HG02943 (cell line): ENCODE measurements around the gene CHRNA9.

Source experiments
- ATAC-seq: cut with Tn5 transposase; IDR thresholded peaks from one replicate; pipeline ENCODE4 v1.9.1; 2021; ENCODE audit warnings: mild to moderate bottlenecking, low read depth, moderate library complexity; ENCODE audit not compliant: unreplicated experiment

Gene CHRNA9

GRCh38 chr4:40337051-40337450 is 1.9 kb downstream of the CHRNA9 start:
- ATAC-seq, result no peak

- ATAC-seq, result no peak
Measured at GRCh38 chr4:40337523-40337922, 2.4 kb downstream of the CHRNA9 start.

- ATAC-seq, result no peak
Measured at GRCh38 chr4:40340030-40340429, 4.9 kb downstream of the CHRNA9 start.

- no peak for ATAC-seq
Measured at GRCh38 chr4:40347472-40347871, 12.3 kb downstream of the CHRNA9 start.

GRCh38 chr4:40348000-40348399 is 12.9 kb downstream of the CHRNA9 start:
- ATAC-seq, result no peak

GRCh38 chr4:40349561-40350198 is 14.5 kb downstream of the CHRNA9 start:
- no peak for ATAC-seq

- ATAC-seq, result no peak
Measured at GRCh38 chr4:40350627-40351227, 15.6 kb downstream of the CHRNA9 start.

- ATAC-seq, result no peak
Measured at GRCh38 chr4:40354158-40354557, 19.0 kb downstream of the CHRNA9 start.

GRCh38 chr4:40355131-40355530 is 20.0 kb downstream of the CHRNA9 start:
- no peak for ATAC-seq

GRCh38 chr4:40357738-40358137 is 22.6 kb downstream of the CHRNA9 start:
- no peak for ATAC-seq

- ATAC-seq, result no peak
Measured at GRCh38 chr4:40361338-40361737, 26.2 kb downstream of the CHRNA9 start.

GRCh38 chr4:40363382-40363920 is 28.3 kb downstream of the CHRNA9 start:
- ATAC-seq, result no peak

GRCh38 chr4:40363945-40364344 is 28.8 kb downstream of the CHRNA9 start:
- ATAC-seq, result no peak

GRCh38 chr4:40365766-40366165 is 30.6 kb downstream of the CHRNA9 start:
- no peak for ATAC-seq

GRCh38 chr4:40367451-40367850 is 32.3 kb downstream of the CHRNA9 start:
- ATAC-seq, result no peak

- ATAC-seq, result no peak
Measured at GRCh38 chr4:40369437-40370274, 34.5 kb downstream of the CHRNA9 start.

- no peak for ATAC-seq
Measured at GRCh38 chr4:40372651-40373050, 37.5 kb downstream of the CHRNA9 start.

GRCh38 chr4:40373636-40374035 is 38.5 kb downstream of the CHRNA9 start:
- no peak for ATAC-seq

GRCh38 chr4:40375095-40375494 is 40.0 kb downstream of the CHRNA9 start:
- no peak for ATAC-seq

- no peak for ATAC-seq
Measured at GRCh38 chr4:40375620-40376019, 40.5 kb downstream of the CHRNA9 start.
